Measurements from ENCODE around the gene STK4.

- TF ChIP-seq CTCF (IDR thresholded peaks at IDR 0.05) (no peak), POLR2AphosphoS5 (IDR thresholded peaks at IDR 0.05) (no peak), EP300 (IDR thresholded peaks at IDR 0.05) (no peak)
Measured at GRCh38 chr20:45056473-45057173, 90.3 kb downstream of the STK4 start.

Data from gastroesophageal sphincter (tissue), 3 donors.